Gastrocnemius medialis (tissue), 4 donors: ENCODE results near the gene OTUD4.

Experiments
- POLR2A ChIP-seq, 2 donors: fragments of 450-650 bp; IDR thresholded peaks; one replicate each; pipeline ENCODE4 v1.6.1; 2017; ENCODE audit warnings: antibody characterized with exemption in 2 of 2, mild to moderate bottlenecking in 2 of 2, moderate library complexity in 2 of 2
- TF ChIP-seq, protein P1 (sequence below), 5 experiments: fragments of 450-650 bp in 3 of 5; fragments of 200-600 bp in 2 of 5; sonication (generic) in 2 of 5; IDR thresholded peaks in 4 of 5; conservative IDR thresholded peaks in 1 of 5; 1 replicate in 4 of 5; 2 replicates in 1 of 5; pipeline ENCODE4 v1.5.1; 2016 to 2019; ENCODE audit warnings: antibody characterized with exemption in 5 of 5, mild to moderate bottlenecking in 3 of 5, moderate library complexity in 3 of 5

DNA sequence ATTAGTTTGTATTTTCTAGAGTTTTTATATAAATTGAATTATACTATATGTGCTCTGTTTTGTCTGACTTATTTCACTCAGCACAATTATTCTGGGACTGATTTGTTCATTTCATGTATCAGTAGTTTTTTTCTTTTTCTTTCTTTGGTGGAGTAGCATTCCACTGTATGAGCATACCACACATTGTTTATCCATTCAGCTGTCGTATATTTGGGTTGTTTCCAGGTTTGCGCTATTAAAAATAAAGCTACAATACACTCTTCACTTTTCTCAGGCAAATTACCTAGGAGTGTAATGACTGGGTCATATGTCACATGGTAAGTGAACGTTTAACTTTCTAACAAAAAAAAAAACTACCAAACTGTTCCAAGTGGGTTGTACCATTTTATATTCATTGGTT lies 9.6 kb upstream of the OTUD4 start:
- TF ChIP-seq, protein P1, sequence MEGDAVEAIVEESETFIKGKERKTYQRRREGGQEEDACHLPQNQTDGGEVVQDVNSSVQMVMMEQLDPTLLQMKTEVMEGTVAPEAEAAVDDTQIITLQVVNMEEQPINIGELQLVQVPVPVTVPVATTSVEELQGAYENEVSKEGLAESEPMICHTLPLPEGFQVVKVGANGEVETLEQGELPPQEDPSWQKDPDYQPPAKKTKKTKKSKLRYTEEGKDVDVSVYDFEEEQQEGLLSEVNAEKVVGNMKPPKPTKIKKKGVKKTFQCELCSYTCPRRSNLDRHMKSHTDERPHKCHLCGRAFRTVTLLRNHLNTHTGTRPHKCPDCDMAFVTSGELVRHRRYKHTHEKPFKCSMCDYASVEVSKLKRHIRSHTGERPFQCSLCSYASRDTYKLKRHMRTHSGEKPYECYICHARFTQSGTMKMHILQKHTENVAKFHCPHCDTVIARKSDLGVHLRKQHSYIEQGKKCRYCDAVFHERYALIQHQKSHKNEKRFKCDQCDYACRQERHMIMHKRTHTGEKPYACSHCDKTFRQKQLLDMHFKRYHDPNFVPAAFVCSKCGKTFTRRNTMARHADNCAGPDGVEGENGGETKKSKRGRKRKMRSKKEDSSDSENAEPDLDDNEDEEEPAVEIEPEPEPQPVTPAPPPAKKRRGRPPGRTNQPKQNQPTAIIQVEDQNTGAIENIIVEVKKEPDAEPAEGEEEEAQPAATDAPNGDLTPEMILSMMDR (IDR thresholded peaks at IDR 0.05 in 4 of 5, conservative IDR thresholded peaks at IDR 0.05 in 1 of 5) = no peak
- no peak for TF ChIP-seq POLR2A (IDR thresholded peaks at IDR 0.05)
